Adrenal gland (tissue), 5 donors: ENCODE data around the gene FMNL2.

ENCODE experiments used
- CTCF ChIP-seq, 6 experiments: fragments of 450-650 bp in 4 of 6; fragments of 200-600 bp in 2 of 6; sonication (generic) in 1 of 6; IDR thresholded peaks; 1 replicate in 5 of 6; 2 replicates in 1 of 6; pipeline versions ENCODE4 v1.5.1 to v1.8.0; 2016 to 2021; ENCODE audit warnings: antibody characterized with exemption in 6 of 6, mild to moderate bottlenecking in 2 of 6, moderate library complexity in 1 of 6
- POLR2A ChIP-seq, 2 donors: fragments of 450-650 bp; IDR thresholded peaks; one replicate each; pipeline ENCODE4 v1.6.1; 2017; ENCODE audit warnings: antibody characterized with exemption in 2 of 2, mild to moderate bottlenecking in 2 of 2, moderate library complexity in 1 of 2
- donor health status: DM: no; HTN: no; CAD: no.

DNA sequence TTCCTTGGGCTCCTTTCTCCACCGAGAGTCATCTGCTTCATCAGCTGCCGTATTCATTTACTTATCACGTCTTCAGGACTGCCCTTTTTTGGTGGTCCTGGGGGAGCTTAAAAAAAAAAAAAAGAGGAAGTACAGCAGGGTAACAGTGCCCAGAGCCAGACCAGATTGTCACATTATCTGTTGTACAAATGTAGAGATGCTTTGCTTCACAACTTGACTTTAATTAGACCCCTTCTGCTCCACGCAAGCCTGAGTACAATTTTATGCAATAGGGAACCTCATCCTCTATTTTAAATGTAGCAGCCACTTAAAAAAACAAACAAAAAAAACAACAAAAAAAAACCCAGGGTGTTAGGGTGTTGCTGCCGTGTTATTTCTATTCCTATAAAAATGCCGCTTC, 254.0 kb downstream of the FMNL2 start:
- no peak for TF ChIP-seq CTCF (IDR thresholded peaks at IDR 0.05)
- no peak for TF ChIP-seq POLR2A (IDR thresholded peaks at IDR 0.05)
